ENCODE data around the gene MYCBPAP. TPM values are rescaled to one million over a fixed set of nuclear protein-coding genes. Genes with fewer than 3 reads are reported as not detected.

The MYCBPAP gene
- total RNA-seq, 6 experiments from 2014 or later: 0.12 to 0.76 (median 0.28) TPM

- no peaks in the 10 kb centered on the region; the same call in 1 of the 2 replicates for H3K27me3 Mint-ChIP-seq (ENCODE audit: insufficient read depth)
- DNase-seq: peak; percentile 70
- H3K27ac Mint-ChIP-seq: no peak overlapping the region
- peak; percentile 87 for TF ChIP-seq CTCF (IDR thresholded peaks at IDR 0.05)
- no peak overlapping the region for H3K4me3 Mint-ChIP-seq
- H3K4me1 Mint-ChIP-seq (ENCODE audit: low read depth): 0 out of 2 replicates have a peak, but pooled peaks cover 12% of the 10 kb centered on the region
- H3K9me3 Mint-ChIP-seq: no peaks in the 10 kb centered on the region
- no peaks in the 10 kb centered on the region for H3K36me3 Mint-ChIP-seq (ENCODE audit: low read depth)
Observed at GRCh38 chr17:50550661-50551432, 42.6 kb downstream of the MYCBPAP start.

- H3K4me3 Mint-ChIP-seq: no peak overlapping the region
- no peak overlapping the region for H3K27ac Mint-ChIP-seq
- no peaks in the 10 kb centered on the region; the same call in 1 of the 2 replicates for H3K27me3 Mint-ChIP-seq (ENCODE audit: insufficient read depth)
- DNase-seq: no peak
- TF ChIP-seq CTCF (IDR thresholded peaks at IDR 0.05): no peak
- no peaks in the 10 kb centered on the region for H3K36me3 Mint-ChIP-seq (ENCODE audit: low read depth)
- H3K9me3 Mint-ChIP-seq: no peaks in the 10 kb centered on the region
- 0 out of 2 replicates have a peak, but pooled peaks cover 12% of the 10 kb centered on the region for H3K4me1 Mint-ChIP-seq (ENCODE audit: low read depth)
Observed at GRCh38 chr17:50551433-50551815, 43.2 kb downstream of the MYCBPAP start.

GRCh38 chr17:50551884-50552283 lies 43.6 kb downstream of the MYCBPAP start:
- Mint-ChIP-seq H3K4me3 (no peak overlapping the region), H3K27me3 (ENCODE audit: insufficient read depth) (no peaks in the 10 kb centered on the region; the same call in 1 of the 2 replicates)
- TF ChIP-seq CTCF (IDR thresholded peaks at IDR 0.05): no peak

GRCh38 chr17:50554201-50554600 lies 46.0 kb downstream of the MYCBPAP start:
- no peak overlapping the region for H3K27ac Mint-ChIP-seq
- no peaks in the 10 kb centered on the region for H3K36me3 Mint-ChIP-seq (ENCODE audit: low read depth)
- DNase-seq: no peak
- H3K27me3 Mint-ChIP-seq (ENCODE audit: insufficient read depth): peaks cover 11% of the 10 kb centered on the region
- H3K4me1 Mint-ChIP-seq (ENCODE audit: low read depth): no peaks in the 10 kb centered on the region; the same call in 1 of the 2 replicates
- TF ChIP-seq CTCF (IDR thresholded peaks at IDR 0.05): no peak
- H3K9me3 Mint-ChIP-seq: no peaks in the 10 kb centered on the region
- H3K4me3 Mint-ChIP-seq: no peak overlapping the region

More at GRCh38 chr17:50551884-50552283, 43.6 kb downstream of the MYCBPAP start:
- Mint-ChIP-seq H3K27ac (no peak overlapping the region), H3K4me1 (ENCODE audit: low read depth) (0 out of 2 replicates have a peak, but pooled peaks cover 9% of the 10 kb centered on the region), H3K9me3 (no peaks in the 10 kb centered on the region), H3K36me3 (ENCODE audit: low read depth) (no peaks in the 10 kb centered on the region)
- no peak for DNase-seq

- no peaks in the 10 kb centered on the region for H3K9me3 Mint-ChIP-seq
- no peaks in the 10 kb centered on the region; the same call in 1 of the 2 replicates for H3K4me1 Mint-ChIP-seq (ENCODE audit: low read depth)
- no peak for TF ChIP-seq CTCF (IDR thresholded peaks at IDR 0.05)
- H3K27me3 Mint-ChIP-seq (ENCODE audit: insufficient read depth): peaks cover 18% of the 10 kb centered on the region
- no peaks in the 10 kb centered on the region for H3K36me3 Mint-ChIP-seq (ENCODE audit: low read depth)
- no peak for DNase-seq
- no peak overlapping the region for H3K4me3 Mint-ChIP-seq
- H3K27ac Mint-ChIP-seq: no peak overlapping the region
Observed at GRCh38 chr17:50556803-50557202, 48.6 kb downstream of the MYCBPAP start.
